HCT116 (cell line): ENCODE data around the gene CAPRIN1. TPM values are rescaled to one million over a fixed set of nuclear protein-coding genes. Genes with fewer than 3 reads are reported as not detected.

Experiments used
- ATAC-seq: fragments of 200-7000 bp; cut with Tn5 transposase; 2 replicates; pipeline ENCODE4 v1.9.1; 2020; ENCODE audit warnings: mild to moderate bottlenecking, moderate library complexity
- BruUV-seq: library from RNA; stranded (reverse); fragments of 400-500 nt; replicated peaks from 2 replicates; lab custom pipeline; 2021; lab: Mats Ljungman, UMichigan
- CTCF ChIA-PET: fragments of 300-600 bp; sonication (Branson Sonifier 250); formaldehyde crosslinking; loops from one replicate; lab custom pipeline; 2021; ENCODE audit warnings: antibody characterized with exemption; lab: Charles Lee
- POLR2A ChIA-PET: fragments of 300-600, 350-600 bp; sonication (Branson Sonifier 250); formaldehyde crosslinking; loops from one replicate; lab custom pipeline; 2021; ENCODE audit warnings: antibody characterized with exemption; lab: Charles Lee
- RAD21 ChIA-PET, 2 experiments: fragments of 300-600 bp; sonication (Branson Sonifier 250); formaldehyde crosslinking; loops; one replicate each; lab custom pipeline; 2023; ENCODE audit warnings: low total read pairs in 2 of 2; ENCODE audit not compliant: uncharacterized antibody in 2 of 2, unreplicated experiment in 2 of 2, low non-redundant PET in 1 of 2; lab: Charles Lee
- DNase-seq: peaks from one replicate; pipeline ENCODE4 v3.0.0-alpha.2; 2010; ENCODE audit warnings: low read depth, low spot score
- H2AFZ ChIP-seq: fragments of 200-600 bp; shearing (Covaris generic), sonication (generic); 2 replicates; pipeline ENCODE4 v1.6.1; 2017; ENCODE audit warnings: low read depth, mixed run types, mixed read lengths, antibody characterized with exemption, low read length; ENCODE audit not compliant: poor library complexity, severe bottlenecking
- H3K27ac ChIP-seq: 2 replicates; pipeline ENCODE4 v1.5.1; 2012; ENCODE audit warnings: low read depth, low read length
- H3K27me3 ChIP-seq: fragments of 200-600 bp; sonication (generic); 2 replicates; pipeline ENCODE4 v1.6.1; 2016; ENCODE audit warnings: mixed run types, low read length, mixed read lengths; ENCODE audit not compliant: insufficient read depth
- H3K36me3 ChIP-seq, 2 experiments: fragments of 200-500 bp in 1 of 2; fragments of 200-600 bp in 1 of 2; sonication (Bioruptor generic) in 1 of 2; sonication (generic) in 1 of 2; 2 replicates each; pipeline versions ENCODE4 v1.5.1 to v1.6.1; 2014 to 2016; ENCODE audit warnings: low read length in 2 of 2, inconsistent platforms in 1 of 2, mixed read lengths in 1 of 2, mixed run types in 1 of 2; ENCODE audit not compliant: insufficient read depth in 2 of 2, control insufficient read depth in 1 of 2
- H3K4me1 ChIP-seq, 2 experiments: fragments of 200-600 bp in 1 of 2; sonication (generic) in 1 of 2; 2 replicates each; pipeline versions ENCODE4 v1.5.1 to v1.6.1; 2012 to 2017; ENCODE audit warnings: low read length in 2 of 2, inconsistent platforms in 1 of 2, mild to moderate bottlenecking in 1 of 2, mixed read lengths in 1 of 2, mixed run types in 1 of 2, moderate library complexity in 1 of 2; ENCODE audit not compliant: insufficient read depth in 2 of 2, control insufficient read depth in 1 of 2
- H3K4me2 ChIP-seq: fragments of 200-600 bp; sonication (generic); 2 replicates; pipeline ENCODE4 v1.6.1; 2017; ENCODE audit warnings: mixed run types, low read length, mixed read lengths
- H3K4me3 ChIP-seq, 2 experiments: fragments of 200-600 bp in 1 of 2; sonication (generic) in 1 of 2; replicated peaks in 1 of 2; 2 replicates each; pipeline ENCODE4 v1.5.1; 2011 to 2016; ENCODE audit warnings: low read length in 2 of 2, control low read depth in 1 of 2, low read depth in 1 of 2, mild to moderate bottlenecking in 1 of 2, mixed read lengths in 1 of 2, mixed run types in 1 of 2
- H3K79me2 ChIP-seq: fragments of 200-600 bp; sonication (generic); 2 replicates; pipeline ENCODE4 v1.6.1; 2017; ENCODE audit warnings: mild to moderate bottlenecking, mixed run types, low read length, moderate library complexity, mixed read lengths; ENCODE audit not compliant: insufficient read depth
- H3K9ac ChIP-seq: fragments of 200-600 bp; sonication (generic); 2 replicates; pipeline ENCODE4 v1.6.1; 2016; ENCODE audit warnings: low read length, mixed read lengths
- H3K9me2 ChIP-seq: fragments of 200-600 bp; sonication (generic), shearing (Covaris generic); 2 replicates; pipeline ENCODE4 v1.6.1; 2017; ENCODE audit warnings: mixed run types, mild to moderate bottlenecking, moderate library complexity; ENCODE audit not compliant: insufficient read depth
- H3K9me3 ChIP-seq, 2 experiments: fragments of 200-500 bp in 1 of 2; fragments of 200-600 bp in 1 of 2; sonication (Bioruptor generic) in 1 of 2; sonication (generic) in 1 of 2; 2 replicates each; pipeline ENCODE4 v1.6.1; 2014 to 2017; ENCODE audit warnings: low read length in 2 of 2, mixed read lengths in 2 of 2, inconsistent platforms in 1 of 2, low read depth in 1 of 2, mild to moderate bottlenecking in 1 of 2, mixed run types in 1 of 2, moderate library complexity in 1 of 2; ENCODE audit not compliant: control insufficient read depth in 1 of 2, insufficient read depth in 1 of 2
- H4K20me1 ChIP-seq: fragments of 200-600 bp; sonication (generic), shearing (Covaris generic); 2 replicates; pipeline ENCODE4 v1.6.1; 2017; ENCODE audit warnings: mixed run types, mild to moderate bottlenecking, moderate library complexity; ENCODE audit not compliant: insufficient read depth
- CTCF ChIP-seq, 3 experiments: fragments of 200-600 bp in 1 of 3; sonication (generic) in 1 of 3; IDR thresholded peaks in 2 of 3; conservative IDR thresholded peaks in 1 of 3; 2 replicates each; pipeline ENCODE4 v1.5.1; 2012 to 2017; ENCODE audit warnings: low read depth in 2 of 3, low read length in 2 of 3, antibody characterized with exemption in 1 of 3, borderline replicate concordance in 1 of 3, control low read depth in 1 of 3, mild to moderate bottlenecking in 1 of 3, mixed read lengths in 1 of 3, mixed run types in 1 of 3, moderate library complexity in 1 of 3; ENCODE audit not compliant: insufficient read depth in 1 of 3
- EGR1 ChIP-seq: IDR thresholded peaks from 2 replicates; pipeline ENCODE4 v1.6.1; 2012; ENCODE audit warnings: low read depth
- ELF1 ChIP-seq: IDR thresholded peaks from 2 replicates; pipeline ENCODE4 v1.6.1; 2012; ENCODE audit warnings: low read depth, borderline replicate concordance
- EZH2 ChIP-seq: fragments of 200-600 bp; sonication (generic); IDR thresholded peaks from 2 replicates; pipeline ENCODE4 v1.6.1; 2017; ENCODE audit warnings: antibody characterized with exemption, mixed run types
- MAX ChIP-seq: IDR thresholded peaks from 2 replicates; pipeline ENCODE4 v1.6.1; 2012
- POLR2AphosphoS5 ChIP-seq: IDR thresholded peaks from 2 replicates; pipeline ENCODE4 v1.6.1; 2011; ENCODE audit warnings: mild to moderate bottlenecking, low read depth, low read length, moderate library complexity
- SP1 ChIP-seq: IDR thresholded peaks from 2 replicates; pipeline ENCODE4 v1.6.1; 2012; ENCODE audit warnings: low read depth
- SRF ChIP-seq: IDR thresholded peaks from 2 replicates; pipeline ENCODE4 v1.6.1; 2012; ENCODE audit warnings: low read depth
- TCF7L2 ChIP-seq: IDR thresholded peaks from 2 replicates; pipeline ENCODE4 v1.7.0; 2011; ENCODE audit warnings: borderline replicate concordance, inconsistent platforms; ENCODE audit not compliant: insufficient read depth, insufficient read length; ENCODE audit errors: extremely low read depth
- YY1 ChIP-seq: IDR thresholded peaks from 2 replicates; pipeline ENCODE4 v1.6.1; 2011; ENCODE audit warnings: low read length, low read depth, moderate library complexity, mild to moderate bottlenecking; ENCODE audit not compliant: insufficient replicate concordance; ENCODE audit errors: extremely low read depth
- ZBTB33 ChIP-seq: IDR thresholded peaks from 2 replicates; pipeline ENCODE4 v1.6.1; 2011; ENCODE audit warnings: mild to moderate bottlenecking, low read length, moderate library complexity; ENCODE audit not compliant: insufficient replicate concordance; ENCODE audit errors: extremely low read depth
- ZNF274 ChIP-seq: fragments of 200-500 bp; sonication (Bioruptor generic); IDR thresholded peaks from 2 replicates; pipeline ENCODE4 v1.6.1; 2014; ENCODE audit warnings: mild to moderate bottlenecking, low read depth, low read length, inconsistent platforms
- intact Hi-C: fragments of 100-400 bp; cut with micrococcal nuclease; formaldehyde crosslinking; loops from 2 replicates; pipeline ENCODE4 v1.10.0; 2022
- total RNA-seq: library from RNA; stranded (reverse); gene quantifications from one replicate; pipeline ENCODE4 v1.2.1, GENCODE V29; 2021; ENCODE audit not compliant: unreplicated experiment

The CAPRIN1 gene
- total RNA-seq, 1 experiment from 2014 or later: 285 TPM

- H3K36me3 ChIP-seq: no peaks in the 10 kb centered on the region
- no peak overlapping the region for H3K4me2 ChIP-seq
- no peaks in the 10 kb centered on the region for H3K79me2 ChIP-seq
- no peak overlapping the region for H2AFZ ChIP-seq
- H3K4me1 ChIP-seq: peaks cover 3 to 7% of the 10 kb centered on the region in 2 experiments; a peak in 3 of 4 replicates
- H3K4me3 ChIP-seq: no peak overlapping the region
- H3K9me3 ChIP-seq: no peaks in the 10 kb centered on the region
- no peak overlapping the region for H3K27ac ChIP-seq
- ATAC-seq (no peak), DNase-seq (no peak)
- POLR2A ChIA-PET: no interaction called here
- CTCF ChIA-PET: interaction anchor here (1.2 kb wide), 1 partner anchor 10 kb away, joined by 5 read pairs; no protein-coding TSS in a partner anchor
- no TSS peak for BruUV-seq
- RAD21 ChIA-PET: no interaction called here
- H4K20me1 ChIP-seq: no peaks in the 10 kb centered on the region
- H3K9ac ChIP-seq: no peak overlapping the region
- H3K27me3 ChIP-seq: no peaks in the 10 kb centered on the region
- intact Hi-C loops: no loop called here
- TF ChIP-seq EGR1: no peak
- no peak for TF ChIP-seq TCF7L2
- no peak for TF ChIP-seq EZH2
- no peak for TF ChIP-seq POLR2AphosphoS5
- TF ChIP-seq CTCF (IDR thresholded peaks at IDR 0.05 in 2 of 3, conservative IDR thresholded peaks at IDR 0.05 in 1 of 3; ENCODE audit: borderline replicate concordance in 1 of 3, insufficient read depth in 1 of 3, low read depth in 2 of 3, low read length in 2 of 3): no peak
- TF ChIP-seq MAX: no peak
- TF ChIP-seq ELF1: no peak
- no peak for TF ChIP-seq YY1
- no peak for TF ChIP-seq SP1
- TF ChIP-seq ZNF274: no peak
- no peak for TF ChIP-seq SRF
- TF ChIP-seq ZBTB33: no peak
- H3K9me2 ChIP-seq: no peaks in the 10 kb centered on the region
Measured at GRCh38 chr11:34006876-34007275, 44.7 kb upstream of the CAPRIN1 start.
